Skeletal muscle satellite cell (primary cell): ENCODE measurements around the gene NUDT1.

ENCODE experiments used
- H3K27me3 ChIP-seq: 2 replicates; pipeline ENCODE4 v1.7.0; 2013; ENCODE audit warnings: low read length; ENCODE audit not compliant: control insufficient read depth, insufficient read depth
- H3K36me3 ChIP-seq: 2 replicates; pipeline ENCODE4 v1.7.0; 2013; ENCODE audit warnings: mild to moderate bottlenecking, control low read depth, low read length; ENCODE audit not compliant: insufficient read depth
- H3K4me1 ChIP-seq: 2 replicates; pipeline ENCODE4 v1.7.0; 2013; ENCODE audit warnings: low read length; ENCODE audit not compliant: control insufficient read depth, insufficient read depth
- H3K4me2 ChIP-seq: 2 replicates; pipeline ENCODE4 v1.7.0; 2013; ENCODE audit warnings: mild to moderate bottlenecking, low read length
- H3K4me3 ChIP-seq: 2 replicates; pipeline ENCODE4 v1.7.0; 2013; ENCODE audit warnings: low read length
- H3K9ac ChIP-seq: 2 replicates; pipeline ENCODE4 v1.7.0; 2013; ENCODE audit warnings: mild to moderate bottlenecking, low read depth, low read length, moderate library complexity
- H3K9me3 ChIP-seq: replicated peaks from 2 replicates; pipeline ENCODE4 v1.7.0; 2013; ENCODE audit warnings: mild to moderate bottlenecking, control low read depth, low read length

Gene NUDT1

DNA sequence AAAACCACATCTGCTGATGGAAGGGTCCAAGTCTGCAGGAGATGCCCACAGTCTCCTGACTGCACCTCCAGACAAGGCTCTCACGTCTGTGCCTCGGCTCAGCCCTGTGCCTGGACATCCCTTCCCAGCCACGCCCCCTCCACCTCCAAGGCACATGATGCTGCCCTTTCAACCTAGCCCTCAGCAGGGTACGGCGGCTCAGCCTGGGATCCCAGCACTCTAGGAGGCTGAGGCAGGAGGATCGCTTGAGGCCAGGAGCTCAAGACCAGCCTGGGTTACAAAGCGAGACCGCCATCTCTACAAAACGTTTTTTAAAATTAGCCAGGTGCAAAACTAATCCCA is 23.6 kb upstream of the NUDT1 start:
- no peak overlapping the region for H3K4me3 ChIP-seq
- H3K9me3 ChIP-seq: no peaks in the 10 kb centered on the region
- no peaks in the 10 kb centered on the region for H3K27me3 ChIP-seq
- no peaks in the 10 kb centered on the region for H3K4me1 ChIP-seq
- H3K4me2 ChIP-seq: no peak overlapping the region
- H3K36me3 ChIP-seq: peaks cover 59% of the 10 kb centered on the region
- H3K9ac ChIP-seq: no peak overlapping the region

GRCh38 chr7:2219136-2219535 is 22.9 kb upstream of the NUDT1 start:
- no peak overlapping the region for H3K4me2 ChIP-seq
- H3K4me1 ChIP-seq: no peaks in the 10 kb centered on the region
- H3K9me3 ChIP-seq: no peaks in the 10 kb centered on the region
- no peaks in the 10 kb centered on the region for H3K27me3 ChIP-seq
- H3K9ac ChIP-seq: no peak overlapping the region
- H3K36me3 ChIP-seq: peaks cover 56% of the 10 kb centered on the region
- H3K4me3 ChIP-seq: no peak overlapping the region

GRCh38 chr7:2219606-2220005 is 22.4 kb upstream of the NUDT1 start:
- no peaks in the 10 kb centered on the region for H3K4me1 ChIP-seq
- H3K4me3 ChIP-seq: no peak overlapping the region
- H3K4me2 ChIP-seq: no peak overlapping the region
- no peaks in the 10 kb centered on the region for H3K27me3 ChIP-seq
- H3K9me3 ChIP-seq: no peaks in the 10 kb centered on the region
- H3K9ac ChIP-seq: no peak overlapping the region
- H3K36me3 ChIP-seq: peaks cover 55% of the 10 kb centered on the region

GRCh38 chr7:2220030-2220429 is 22.0 kb upstream of the NUDT1 start:
- no peaks in the 10 kb centered on the region for H3K9me3 ChIP-seq
- peaks cover 54% of the 10 kb centered on the region for H3K36me3 ChIP-seq
- no peak overlapping the region for H3K4me2 ChIP-seq
- H3K4me3 ChIP-seq: no peak overlapping the region
- no peaks in the 10 kb centered on the region for H3K4me1 ChIP-seq
- no peak overlapping the region for H3K9ac ChIP-seq
- no peaks in the 10 kb centered on the region for H3K27me3 ChIP-seq

DNA sequence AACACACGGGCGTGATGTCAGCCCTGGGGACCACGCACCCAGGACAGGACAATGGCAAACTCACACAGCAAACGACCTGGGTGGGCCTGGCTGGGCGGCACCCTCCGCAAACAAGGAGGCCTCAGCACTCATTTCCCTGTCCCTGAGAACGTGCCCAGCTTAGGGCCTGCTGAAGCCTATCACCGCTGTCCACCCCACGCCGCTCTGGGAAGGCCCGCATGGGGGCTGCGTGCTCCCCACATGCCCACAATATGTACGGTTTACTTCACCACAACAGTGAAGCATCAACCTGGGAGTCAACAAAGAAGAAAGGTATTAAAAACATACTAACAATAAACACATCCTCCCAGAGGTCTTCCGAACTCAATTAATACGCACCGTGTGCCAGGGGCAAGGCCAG is 21.5 kb upstream of the NUDT1 start:
- Histone ChIP-seq H3K4me2 (no peak overlapping the region), H3K36me3 (peaks cover 56% of the 10 kb centered on the region), H3K9me3 (no peaks in the 10 kb centered on the region), H3K9ac (no peak overlapping the region), H3K27me3 (no peaks in the 10 kb centered on the region), H3K4me3 (no peak overlapping the region), H3K4me1 (no peaks in the 10 kb centered on the region)

DNA sequence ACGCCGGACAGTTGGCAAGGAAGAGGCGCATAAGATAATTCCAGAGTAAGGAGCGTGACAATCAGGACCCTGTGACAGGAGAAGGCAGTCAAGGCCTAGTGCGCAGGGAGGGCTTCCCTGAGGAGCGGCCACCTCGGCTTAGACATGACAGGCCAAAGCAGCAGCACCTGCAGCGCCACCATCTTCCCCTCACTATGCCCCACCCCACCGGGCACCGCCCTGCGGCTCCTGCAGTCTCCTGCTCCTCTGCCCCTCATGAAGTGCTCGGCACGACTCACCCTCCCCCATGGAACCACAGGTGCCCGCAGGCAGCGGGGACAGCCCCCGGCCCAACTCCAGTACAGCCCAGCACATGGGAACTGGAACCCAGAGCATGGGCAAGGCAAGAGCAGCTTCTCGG is 21.1 kb upstream of the NUDT1 start:
- no peak overlapping the region for H3K9ac ChIP-seq
- H3K9me3 ChIP-seq: no peaks in the 10 kb centered on the region
- H3K36me3 ChIP-seq: peaks cover 55% of the 10 kb centered on the region
- no peaks in the 10 kb centered on the region for H3K27me3 ChIP-seq
- no peak overlapping the region for H3K4me3 ChIP-seq
- no peaks in the 10 kb centered on the region for H3K4me1 ChIP-seq
- H3K4me2 ChIP-seq: no peak overlapping the region

DNA sequence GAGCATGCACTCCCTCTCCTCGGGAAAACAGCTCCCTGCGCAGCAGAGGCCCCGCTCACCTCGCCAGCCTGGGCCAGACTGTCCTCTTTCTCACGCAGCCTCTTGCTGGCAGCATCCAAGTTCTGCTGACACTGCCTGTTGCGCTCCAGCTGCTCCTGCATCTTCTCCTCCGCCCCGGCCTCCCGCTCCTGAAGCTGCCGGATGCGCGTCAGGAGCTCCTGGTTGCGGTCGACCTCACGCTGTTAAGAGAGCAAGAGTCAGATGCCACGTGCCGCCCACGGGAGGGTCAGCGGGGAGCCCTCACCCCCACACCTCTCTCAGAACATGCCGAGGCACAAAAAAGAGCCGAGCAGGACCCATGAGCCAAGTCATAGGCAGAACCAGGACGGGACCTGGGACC is 19.5 kb upstream of the NUDT1 start:
- Histone ChIP-seq H3K4me1 (no peaks in the 10 kb centered on the region), H3K9me3 (no peaks in the 10 kb centered on the region), H3K27me3 (no peaks in the 10 kb centered on the region), H3K36me3 (peaks cover 44% of the 10 kb centered on the region), H3K4me2 (no peak overlapping the region), H3K4me3 (no peak overlapping the region), H3K9ac (no peak overlapping the region)

DNA sequence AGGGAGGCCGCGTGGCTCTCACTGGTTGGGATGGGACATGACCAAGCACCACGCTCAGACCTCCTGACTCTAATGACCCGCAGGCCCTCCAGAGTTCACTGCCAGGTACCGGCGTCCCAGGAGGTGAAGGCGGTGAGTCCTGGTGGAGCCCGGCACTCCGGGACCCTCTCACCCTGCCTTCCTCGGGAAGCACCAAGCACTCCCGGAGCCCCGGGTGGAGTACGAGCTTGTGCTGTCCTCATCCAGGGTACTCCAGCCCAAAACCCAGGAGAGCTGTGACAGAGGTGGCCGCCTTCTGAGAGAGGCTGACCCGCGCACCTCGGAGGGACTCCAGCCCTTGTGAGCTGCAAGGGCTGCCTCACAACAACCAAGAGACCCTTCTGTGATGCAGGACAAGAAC is 18.7 kb upstream of the NUDT1 start:
- Histone ChIP-seq H3K9me3 (no peaks in the 10 kb centered on the region), H3K4me1 (no peaks in the 10 kb centered on the region), H3K4me2 (no peak overlapping the region), H3K9ac (no peak overlapping the region), H3K27me3 (no peaks in the 10 kb centered on the region), H3K36me3 (peaks cover 41% of the 10 kb centered on the region), H3K4me3 (no peak overlapping the region)

DNA sequence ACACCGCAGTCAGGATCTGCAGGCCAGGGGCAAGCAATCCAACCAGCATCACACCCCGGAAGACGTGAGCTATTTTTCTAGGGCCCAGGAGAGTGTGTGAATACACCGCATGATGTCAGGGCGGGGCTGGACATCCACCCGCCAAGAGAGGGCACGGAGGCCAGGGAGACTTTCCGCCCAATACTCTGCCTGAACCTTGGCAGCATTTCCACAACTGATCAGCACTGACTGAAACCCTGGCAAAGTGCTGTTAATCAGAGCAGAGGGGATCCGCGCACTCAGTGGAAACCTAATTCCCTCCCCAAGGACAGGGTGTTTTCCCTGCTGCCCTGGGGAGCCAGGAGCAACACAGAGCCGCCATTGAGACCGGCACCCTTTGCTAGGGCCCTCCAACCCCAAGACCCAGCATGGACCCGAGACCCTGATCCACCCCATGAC is 17.5 kb upstream of the NUDT1 start:
- no peaks in the 10 kb centered on the region for H3K27me3 ChIP-seq
- H3K36me3 ChIP-seq: peaks cover 48% of the 10 kb centered on the region
- no peaks in the 10 kb centered on the region for H3K4me1 ChIP-seq
- H3K4me3 ChIP-seq: no peak overlapping the region
- no peak overlapping the region for H3K4me2 ChIP-seq
- no peak overlapping the region for H3K9ac ChIP-seq
- H3K9me3 ChIP-seq: no peaks in the 10 kb centered on the region

GRCh38 chr7:2224934-2225333 is 17.1 kb upstream of the NUDT1 start:
- Histone ChIP-seq H3K9me3 (no peaks in the 10 kb centered on the region), H3K4me1 (no peaks in the 10 kb centered on the region), H3K4me2 (no peak overlapping the region), H3K4me3 (no peak overlapping the region), H3K9ac (no peak overlapping the region), H3K27me3 (no peaks in the 10 kb centered on the region), H3K36me3 (peaks cover 53% of the 10 kb centered on the region)

- no peaks in the 10 kb centered on the region for H3K27me3 ChIP-seq
- H3K9ac ChIP-seq: no peak overlapping the region
- H3K9me3 ChIP-seq: no peaks in the 10 kb centered on the region
- peaks cover 56% of the 10 kb centered on the region for H3K36me3 ChIP-seq
- H3K4me1 ChIP-seq: no peaks in the 10 kb centered on the region
- H3K4me3 ChIP-seq: no peak overlapping the region
- no peak overlapping the region for H3K4me2 ChIP-seq
These were observed 16.7 kb upstream of the NUDT1 start for GRCh38 chr7:2225336-2225735.

DNA sequence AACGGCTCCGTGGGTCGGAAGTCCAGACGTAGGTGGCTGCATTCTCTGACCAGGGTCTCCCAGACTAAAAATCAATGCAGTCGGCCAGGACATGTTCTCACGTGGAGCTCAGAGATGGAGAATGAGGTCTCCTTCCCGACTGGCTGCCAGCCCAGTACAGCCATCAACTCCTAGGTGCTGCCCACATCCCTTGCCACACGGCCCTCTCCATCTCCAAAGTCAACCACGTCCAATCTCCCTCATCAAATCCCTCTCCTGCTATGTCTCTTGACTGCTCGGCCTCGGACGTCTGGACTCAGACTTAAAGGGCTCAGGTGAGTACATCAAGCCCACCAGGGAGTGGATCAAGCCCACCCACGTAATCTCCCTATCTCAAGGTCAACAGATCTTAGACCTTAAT is 16.2 kb upstream of the NUDT1 start:
- Histone ChIP-seq H3K36me3 (peaks cover 51% of the 10 kb centered on the region), H3K9ac (no peak overlapping the region), H3K27me3 (no peaks in the 10 kb centered on the region), H3K9me3 (no peaks in the 10 kb centered on the region), H3K4me3 (no peak overlapping the region), H3K4me1 (no peaks in the 10 kb centered on the region), H3K4me2 (no peak overlapping the region)
